ENCODE measurements around the gene UPP2.

GRCh38 chr2:158056875-158057274 lies 44.8 kb upstream of the UPP2 start:
- TF ChIP-seq CTCF (IDR thresholded peaks at IDR 0.05), result no peak
- TF ChIP-seq NFYB (CRISPR knock-in tag; conservative IDR thresholded peaks at IDR 0.05; ENCODE audit: low read depth), result no peak
- no peak for TF ChIP-seq NR3C1 (CRISPR knock-in tag; conservative IDR thresholded peaks at IDR 0.05; ENCODE audit: low read depth)
- no peak for TF ChIP-seq ZBTB43 (CRISPR knock-in tag; IDR thresholded peaks at IDR 0.05)
- no peak for TF ChIP-seq IRF2 (CRISPR knock-in tag; IDR thresholded peaks at IDR 0.05; ENCODE audit: borderline replicate concordance, low read depth)
- no peak for TF ChIP-seq USF2 (CRISPR knock-in tag; IDR thresholded peaks at IDR 0.05)
- TF ChIP-seq CREB1 (CRISPR knock-in tag; IDR thresholded peaks at IDR 0.05), result no peak
- no peak for TF ChIP-seq HMGXB4 (CRISPR knock-in tag; IDR thresholded peaks at IDR 0.05)

Measured in WTC11 (cell line).